CD4-positive, alpha-beta T cell treated with Interleukin-12 subunit alpha and Interleukin-12 subunit beta, for 1 hour (primary cell): Measurements from ENCODE around the gene SLC39A13.

Experiments used
- DNase-seq: peaks from one replicate; pipeline ENCODE4 v3.0.0-alpha.2; 2020

The SLC39A13 gene

DNA sequence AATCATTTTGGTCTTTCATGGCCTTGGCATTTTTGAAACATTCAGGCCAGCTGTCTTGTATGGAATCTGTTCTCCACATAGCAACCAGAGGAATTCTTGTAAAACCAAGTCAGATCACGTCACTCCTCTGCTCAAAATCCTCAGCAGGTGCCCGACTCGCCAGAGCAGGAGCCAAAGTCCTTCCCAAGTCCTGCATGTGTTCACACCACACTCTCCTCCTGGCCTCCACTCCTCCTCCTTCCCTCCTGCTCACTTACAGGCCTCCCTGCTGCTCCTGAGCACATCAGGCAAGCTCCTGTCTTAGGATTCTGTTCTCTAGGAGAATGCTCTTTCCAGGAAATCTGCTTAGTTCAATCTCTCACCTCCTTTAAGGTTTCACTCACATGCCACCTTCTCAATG lies 24.8 kb downstream of the SLC39A13 start:
- DNase-seq = no peak

DNA sequence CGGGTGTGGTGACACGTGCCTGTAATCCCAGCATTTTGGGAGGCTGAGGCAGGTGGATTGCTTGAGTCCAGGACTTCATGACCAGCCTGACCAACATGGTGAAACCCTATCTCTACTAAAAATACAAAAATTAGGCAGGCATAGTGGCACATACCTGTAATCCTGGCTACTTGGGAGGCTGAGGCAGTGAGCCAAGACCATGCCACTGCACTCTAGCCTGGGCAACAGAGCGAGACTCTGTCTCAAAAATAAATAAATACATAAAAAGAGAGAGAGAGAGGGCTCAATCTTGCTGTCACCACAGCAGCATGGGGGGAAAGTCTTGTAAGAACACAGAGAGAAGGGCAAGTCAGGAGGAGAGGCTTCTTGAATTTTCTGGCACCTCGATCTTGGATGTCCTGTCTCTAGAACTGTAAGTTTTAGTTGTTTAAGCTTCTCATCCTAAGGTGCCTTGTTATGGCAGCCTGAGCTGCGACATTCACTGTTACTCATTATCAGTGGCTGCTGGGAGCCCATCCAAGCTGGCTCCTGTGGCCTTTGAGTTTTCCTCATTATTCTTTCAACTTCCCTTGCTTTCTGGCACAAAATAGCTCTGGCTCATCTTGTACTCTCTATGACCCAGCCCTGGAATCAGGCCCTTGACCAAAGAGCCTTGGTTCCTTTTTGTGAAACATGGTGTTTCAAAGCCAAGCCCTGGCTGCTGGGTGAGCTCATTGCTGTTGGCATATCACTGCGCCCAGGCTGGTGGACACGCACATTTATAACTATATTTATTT lies 25.8 kb downstream of the SLC39A13 start:
- DNase-seq = no peak

GRCh38 chr11:47435687-47436086 lies 27.3 kb downstream of the SLC39A13 start:
- DNase-seq = no peak

- DNase-seq = no peak
Measured at GRCh38 chr11:47436726-47437125, 28.3 kb downstream of the SLC39A13 start.

GRCh38 chr11:47437218-47437745 lies 28.9 kb downstream of the SLC39A13 start:
- no peak for DNase-seq

- DNase-seq = no peak
Measured at GRCh38 chr11:47437746-47438418, 29.5 kb downstream of the SLC39A13 start.

GRCh38 chr11:47438721-47439120 lies 30.3 kb downstream of the SLC39A13 start:
- no peak for DNase-seq

- no peak for DNase-seq
Measured at GRCh38 chr11:47440054-47440476, 31.7 kb downstream of the SLC39A13 start.

DNA sequence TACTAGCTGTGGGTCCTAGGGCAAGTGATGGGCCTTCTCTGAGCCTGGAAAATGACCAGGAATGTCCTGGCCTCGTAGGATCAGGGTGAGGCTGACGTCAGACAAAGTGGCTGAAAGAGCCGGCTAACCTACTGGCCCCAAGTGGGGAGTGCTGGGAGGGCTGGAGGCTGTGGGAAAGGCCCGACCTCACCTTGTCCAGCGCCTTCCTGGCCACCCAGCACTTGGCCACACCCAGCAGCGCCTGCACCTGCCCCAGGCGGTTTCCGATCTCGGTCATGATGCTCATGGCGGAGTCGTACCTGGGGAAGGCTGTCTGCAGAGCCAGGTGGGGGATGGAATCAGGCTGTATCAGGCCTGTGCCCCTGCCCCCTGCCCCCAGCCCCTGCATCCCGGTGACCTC lies 33.0 kb downstream of the SLC39A13 start:
- no peak for DNase-seq

GRCh38 chr11:47442514-47442913 lies 34.1 kb downstream of the SLC39A13 start:
- DNase-seq = no peak

GRCh38 chr11:47443028-47443700 lies 34.8 kb downstream of the SLC39A13 start:
- no peak for DNase-seq

DNA sequence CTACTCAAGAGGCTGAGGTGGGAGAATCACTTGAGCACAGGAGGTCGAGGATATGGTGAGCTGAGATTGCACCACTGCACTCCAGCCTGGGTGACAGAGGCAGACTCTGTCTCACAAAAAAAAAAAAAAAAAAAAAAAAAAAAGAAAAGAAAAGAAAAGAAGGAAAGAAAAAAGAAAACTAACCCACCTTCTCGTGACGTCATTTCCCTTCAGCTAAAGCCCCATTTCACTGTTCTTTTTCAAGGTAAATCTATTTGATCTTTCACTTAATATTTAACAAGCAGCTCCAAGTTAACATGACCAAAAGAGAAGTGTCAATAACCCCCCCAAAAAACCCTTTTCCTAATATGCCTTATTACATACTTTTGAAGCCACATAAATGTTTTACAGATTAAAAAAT lies 35.4 kb downstream of the SLC39A13 start:
- DNase-seq = no peak

DNA sequence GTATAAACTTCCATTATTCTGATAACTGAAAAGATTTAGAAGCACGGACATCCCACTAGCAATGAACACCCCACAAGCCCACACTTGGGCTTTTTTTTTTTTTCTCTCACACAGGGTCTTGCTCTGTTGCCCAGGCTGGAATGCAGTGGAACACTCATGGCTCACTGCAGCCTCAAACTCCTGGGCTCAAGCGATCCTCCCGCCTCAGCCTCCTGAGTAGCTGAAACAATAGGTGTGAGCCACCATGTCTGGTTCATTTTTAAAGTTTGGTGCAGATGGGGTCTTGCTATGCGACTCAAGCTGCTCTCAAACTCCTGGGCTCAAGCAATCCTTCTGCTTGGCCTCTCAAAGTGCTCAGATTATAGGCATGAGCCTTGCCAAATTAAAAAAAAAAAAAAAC lies 37.5 kb downstream of the SLC39A13 start:
- no peak for DNase-seq

- no peak for DNase-seq
Measured at GRCh38 chr11:47446833-47447232, 38.4 kb downstream of the SLC39A13 start.

DNA sequence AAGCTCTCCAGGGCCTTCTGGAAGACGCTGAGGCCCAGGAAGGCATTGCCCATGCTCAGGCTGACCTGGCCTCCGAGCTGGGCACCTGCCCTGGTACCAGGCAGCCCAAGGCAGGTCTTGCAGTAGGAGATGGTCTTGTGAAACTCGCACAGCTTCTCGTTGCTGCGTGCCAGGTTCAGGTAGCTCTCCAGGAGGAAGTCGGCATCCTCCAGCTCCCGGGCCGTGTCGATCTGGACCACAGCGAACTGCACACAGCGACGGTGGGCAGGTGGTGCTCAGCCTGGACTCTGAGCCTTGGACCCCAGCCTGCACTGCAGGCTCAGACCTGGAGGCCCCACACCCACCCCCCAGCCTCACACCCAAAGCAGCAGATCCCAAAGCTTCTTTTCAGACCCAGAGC lies 39.5 kb downstream of the SLC39A13 start:
- DNase-seq = no peak

GRCh38 chr11:47448566-47449427 lies 40.4 kb downstream of the SLC39A13 start, which contains the start of gene RAPSN:
TSS of gene RAPSN (minus strand) at chr11:47449136. CDS start at chr11:47448964, 172 bp downstream.
- DNase-seq = no peak

GRCh38 chr11:47449541-47449940 lies 41.2 kb downstream of the SLC39A13 start:
- no peak for DNase-seq

DNA sequence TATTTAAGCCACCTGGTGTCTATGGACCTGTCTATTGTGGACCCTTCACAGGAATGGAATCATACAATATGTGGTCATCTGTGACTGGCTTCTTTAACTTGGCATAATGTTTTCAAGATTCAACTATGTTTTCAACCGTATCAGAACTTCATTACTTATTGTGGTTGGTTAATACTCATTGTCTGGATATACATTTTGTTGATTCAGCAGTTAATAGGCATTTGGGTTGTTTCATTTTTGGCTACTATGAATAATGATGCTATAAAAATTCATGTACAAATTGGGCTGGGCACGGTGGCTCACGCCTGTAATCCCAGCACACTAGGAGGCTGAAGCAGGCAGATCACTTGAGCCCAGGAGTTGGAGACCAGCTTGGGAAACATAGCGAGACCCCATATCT lies 43.0 kb downstream of the SLC39A13 start:
- DNase-seq = no peak

GRCh38 chr11:47451990-47452389 lies 43.6 kb downstream of the SLC39A13 start:
- no peak for DNase-seq

GRCh38 chr11:47453365-47453764 lies 45.0 kb downstream of the SLC39A13 start:
- no peak for DNase-seq

DNA sequence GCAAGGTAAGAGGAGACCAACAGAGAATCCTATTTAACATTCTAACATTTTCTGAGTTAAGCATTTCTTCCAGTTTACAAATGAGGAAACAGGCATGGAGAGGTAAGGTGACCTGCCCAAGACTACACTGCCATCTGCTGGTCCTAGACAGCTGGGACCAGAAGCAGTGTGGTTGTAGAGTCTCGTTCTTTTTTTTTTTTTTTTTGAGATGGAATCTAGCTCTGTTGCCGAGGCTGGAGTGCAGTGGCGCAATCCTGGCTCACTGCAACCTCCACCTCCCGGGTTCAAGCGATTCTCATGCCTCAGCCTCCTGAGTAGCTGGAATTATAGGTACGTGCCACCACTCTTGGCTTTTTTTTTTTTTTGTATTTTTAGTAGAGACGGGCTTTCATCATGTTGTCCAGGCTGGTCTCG lies 45.9 kb downstream of the SLC39A13 start:
- peak; percentile 78 for DNase-seq

DNA sequence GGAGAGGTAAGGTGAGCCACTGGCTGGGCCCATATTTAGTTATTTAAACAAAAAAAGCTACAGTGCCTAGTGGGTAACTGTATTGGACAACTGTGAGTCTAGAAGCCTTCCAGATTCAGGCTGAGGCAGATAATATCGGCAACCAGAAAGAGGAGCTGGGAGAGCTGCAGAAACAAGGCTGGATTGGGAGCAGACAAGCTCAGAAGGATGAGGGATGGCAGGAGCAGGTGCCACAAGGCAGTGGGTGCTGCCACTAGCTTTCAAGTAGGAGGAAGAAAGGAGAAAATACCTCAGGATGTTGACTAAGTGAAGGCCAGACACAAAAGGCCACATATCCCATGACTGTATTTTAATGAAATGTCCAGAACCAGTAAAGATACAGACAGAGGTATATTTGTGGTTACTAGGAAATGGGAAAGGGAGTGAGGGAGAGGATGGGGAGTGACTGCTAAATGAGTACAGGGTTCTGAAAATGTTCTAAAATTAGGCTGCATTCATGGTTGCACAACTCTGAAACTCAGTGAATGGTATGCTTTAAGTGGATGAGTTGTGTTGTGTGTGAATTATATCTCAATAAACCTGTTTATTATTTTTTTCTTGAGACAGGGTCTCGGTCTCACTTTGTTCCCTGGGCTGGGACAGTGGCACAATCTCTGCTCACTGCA lies 52.3 kb downstream of the SLC39A13 start:
- no peak for DNase-seq
